Right atrium auricular region (tissue), 2 donors: ENCODE measurements around the gene TM7SF3. TPM values are rescaled to one million over a fixed set of nuclear protein-coding genes. Genes with fewer than 3 reads are reported as not detected.

Source experiments
- DNase-seq: peaks from one replicate; pipeline ENCODE4 v3.0.0-alpha.2; 2019; ENCODE audit warnings: low spot score
- H3K27ac ChIP-seq, 2 donors: fragments of 200-600 bp; sonication (generic); 1 replicate in 1 of 2; 2 replicates in 1 of 2; pipeline ENCODE4 v1.5.1; 2016 to 2019
- H3K27me3 ChIP-seq, 2 donors: fragments of 200-600 bp; sonication (generic); one replicate each; pipeline versions ENCODE4 v1.5.1 to v1.6.0; 2017 to 2019
- H3K36me3 ChIP-seq: fragments of 200-600 bp; sonication (generic); one replicate; pipeline ENCODE4 v1.5.1; 2016
- H3K4me1 ChIP-seq, 2 donors: fragments of 200-600 bp; sonication (generic); one replicate each; pipeline versions ENCODE4 v1.5.1 to v1.6.0; 2017 to 2019
- H3K4me3 ChIP-seq, 2 donors: fragments of 200-600 bp; sonication (generic); 1 replicate in 1 of 2; 2 replicates in 1 of 2; pipeline ENCODE4 v1.5.1; 2017 to 2019; ENCODE audit warnings: mild to moderate bottlenecking in 1 of 2, moderate library complexity in 1 of 2
- H3K9me3 ChIP-seq, 2 donors: fragments of 200-600 bp; sonication (generic); one replicate each; pipeline ENCODE4 v1.5.1; 2019
- total RNA-seq, 2 donors: library from RNA; depleted of rRNA; stranded (reverse); fragments of >200 nt; gene quantifications; one replicate each; pipeline ENCODE4 v1.1.0, GENCODE V29; 2016
- TF ChIP-seq, protein P1 (sequence below), 2 donors: fragments of 200-600 bp; sonication (generic); IDR thresholded peaks; one replicate each; pipeline ENCODE4 v1.5.1; 2019; ENCODE audit warnings: antibody characterized with exemption in 2 of 2

TM7SF3 gene
- total RNA-seq, 2 donors from 2014 or later = 23.0 to 34.6 TPM

DNA sequence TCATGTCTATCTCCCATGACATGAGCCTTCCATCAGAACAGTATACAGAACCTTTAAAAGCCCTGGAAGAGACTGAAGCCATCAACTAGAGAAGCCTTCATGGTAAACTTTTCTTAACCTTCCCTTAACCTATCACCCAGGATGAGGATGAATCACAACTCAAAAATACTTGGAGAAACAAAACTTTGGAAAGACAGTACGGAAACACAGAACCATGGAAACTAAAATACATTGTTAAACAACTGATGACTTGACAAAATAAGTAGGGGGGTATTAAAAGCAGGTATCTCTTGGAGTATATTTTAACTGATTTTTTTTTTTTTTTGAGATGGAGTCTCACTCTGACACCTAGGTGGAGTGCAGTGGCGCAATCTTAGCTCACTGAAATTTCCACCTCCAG, 8.7 kb downstream of the TM7SF3 start:
- Histone ChIP-seq H3K4me3 (no peak overlapping the region), H3K4me1 (no peaks in the 10 kb centered on the region), H3K27ac (no peak overlapping the region), H3K36me3 (no peaks in the 10 kb centered on the region), H3K27me3 (no peaks in the 10 kb centered on the region), H3K9me3 (no peaks in the 10 kb centered on the region)
- no peak for DNase-seq
- TF ChIP-seq, protein P1, sequence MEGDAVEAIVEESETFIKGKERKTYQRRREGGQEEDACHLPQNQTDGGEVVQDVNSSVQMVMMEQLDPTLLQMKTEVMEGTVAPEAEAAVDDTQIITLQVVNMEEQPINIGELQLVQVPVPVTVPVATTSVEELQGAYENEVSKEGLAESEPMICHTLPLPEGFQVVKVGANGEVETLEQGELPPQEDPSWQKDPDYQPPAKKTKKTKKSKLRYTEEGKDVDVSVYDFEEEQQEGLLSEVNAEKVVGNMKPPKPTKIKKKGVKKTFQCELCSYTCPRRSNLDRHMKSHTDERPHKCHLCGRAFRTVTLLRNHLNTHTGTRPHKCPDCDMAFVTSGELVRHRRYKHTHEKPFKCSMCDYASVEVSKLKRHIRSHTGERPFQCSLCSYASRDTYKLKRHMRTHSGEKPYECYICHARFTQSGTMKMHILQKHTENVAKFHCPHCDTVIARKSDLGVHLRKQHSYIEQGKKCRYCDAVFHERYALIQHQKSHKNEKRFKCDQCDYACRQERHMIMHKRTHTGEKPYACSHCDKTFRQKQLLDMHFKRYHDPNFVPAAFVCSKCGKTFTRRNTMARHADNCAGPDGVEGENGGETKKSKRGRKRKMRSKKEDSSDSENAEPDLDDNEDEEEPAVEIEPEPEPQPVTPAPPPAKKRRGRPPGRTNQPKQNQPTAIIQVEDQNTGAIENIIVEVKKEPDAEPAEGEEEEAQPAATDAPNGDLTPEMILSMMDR (IDR thresholded peaks at IDR 0.05) = no peak

DNA sequence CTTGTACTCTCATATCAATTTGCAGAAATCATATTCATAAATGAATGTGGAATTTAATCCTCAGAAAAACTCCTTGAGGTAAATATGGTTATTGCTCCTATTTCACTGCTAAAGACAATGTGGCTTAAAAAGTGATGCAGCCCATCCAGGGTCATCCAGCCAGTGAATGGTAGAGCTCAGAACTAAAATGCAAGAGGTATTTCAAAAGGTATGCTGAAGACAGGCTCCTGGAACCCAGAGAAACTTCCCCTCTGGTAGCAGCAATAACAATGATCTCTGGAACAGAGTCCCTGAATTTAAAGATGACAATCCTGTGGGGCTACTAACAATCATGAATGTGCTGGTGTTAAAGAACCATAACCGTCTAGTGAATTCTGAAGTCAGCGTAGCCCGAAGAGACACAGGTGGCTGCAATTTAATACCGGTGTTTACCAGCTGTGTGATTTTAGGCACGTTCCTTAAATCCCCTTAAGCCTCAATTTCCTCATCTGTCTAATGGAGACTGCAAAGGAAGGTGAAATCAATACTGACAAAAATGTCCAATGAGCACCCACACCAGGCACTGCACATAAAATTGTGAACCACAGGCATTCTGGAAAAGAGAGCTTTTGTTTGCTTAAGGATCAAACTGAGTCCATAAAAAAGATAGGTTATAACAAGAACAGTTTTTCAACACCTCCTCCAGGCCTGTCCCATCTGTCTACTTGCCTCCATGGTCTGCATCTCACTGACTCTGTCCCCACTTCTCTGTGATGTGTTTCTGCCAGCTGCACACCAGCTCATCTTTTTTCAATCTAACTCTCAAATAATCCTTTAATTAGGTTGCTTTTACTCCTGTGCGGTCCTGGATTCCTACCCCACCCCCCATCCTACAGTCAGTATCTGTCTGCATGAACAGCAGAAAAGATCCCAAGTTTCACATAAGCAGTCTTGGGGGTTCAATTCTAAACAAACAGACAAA, 10.5 kb downstream of the TM7SF3 start:
- Histone ChIP-seq H3K27ac (no peak overlapping the region), H3K36me3 (no peaks in the 10 kb centered on the region), H3K4me3 (no peak overlapping the region), H3K9me3 (no peaks in the 10 kb centered on the region), H3K27me3 (no peaks in the 10 kb centered on the region), H3K4me1 (no peaks in the 10 kb centered on the region)
- DNase-seq = no peak
- TF ChIP-seq, protein P1 (IDR thresholded peaks at IDR 0.05) = no peak

DNA sequence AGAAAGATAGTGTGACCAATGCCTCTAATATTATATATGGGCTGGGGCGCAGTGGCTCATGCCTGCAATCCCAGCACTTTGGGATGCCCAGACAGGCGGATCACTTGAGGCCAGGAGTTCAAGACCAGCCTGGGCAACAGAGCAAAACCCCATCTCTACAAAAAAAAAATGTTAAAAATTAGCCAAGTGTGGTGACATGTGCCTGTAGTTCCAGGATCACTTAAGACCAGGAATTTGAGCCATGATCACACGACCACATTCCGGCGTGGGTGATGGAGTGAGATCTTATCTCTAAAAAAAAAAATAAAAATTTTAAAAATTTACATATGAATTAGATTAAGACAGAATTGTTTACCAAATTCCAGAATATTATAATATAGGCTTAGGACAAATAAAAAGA, 12.0 kb downstream of the TM7SF3 start:
- no peaks in the 10 kb centered on the region for H3K36me3 ChIP-seq
- no peaks in the 10 kb centered on the region for H3K27me3 ChIP-seq
- TF ChIP-seq, protein P1 (IDR thresholded peaks at IDR 0.05) = no peak
- no peak for DNase-seq
- H3K4me1 ChIP-seq = no peaks in the 10 kb centered on the region
- H3K9me3 ChIP-seq = no peaks in the 10 kb centered on the region
- no peak overlapping the region for H3K4me3 ChIP-seq
- H3K27ac ChIP-seq = no peak overlapping the region

DNA sequence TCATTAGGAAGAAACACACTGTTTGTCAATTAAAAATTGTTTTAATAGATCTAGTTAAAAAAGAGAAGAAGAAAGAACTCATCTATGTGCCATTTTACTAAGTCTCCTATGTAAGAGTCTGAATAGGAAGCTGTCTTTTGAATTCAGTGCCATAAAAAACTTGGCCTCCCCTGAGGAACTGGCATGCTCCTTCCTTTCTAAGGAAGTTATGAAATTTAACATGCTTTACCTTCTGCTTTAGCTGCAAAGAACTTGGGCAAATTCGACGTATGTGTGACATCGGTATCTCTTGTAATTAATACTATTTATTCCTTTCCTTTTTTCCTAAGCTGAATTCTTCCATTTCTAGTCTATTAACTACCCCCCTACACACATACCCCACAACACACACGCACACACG, 12.5 kb downstream of the TM7SF3 start:
- no peak overlapping the region for H3K4me3 ChIP-seq
- no peaks in the 10 kb centered on the region for H3K4me1 ChIP-seq
- H3K27me3 ChIP-seq = no peaks in the 10 kb centered on the region
- TF ChIP-seq, protein P1 (IDR thresholded peaks at IDR 0.05) = no peak
- H3K27ac ChIP-seq = no peak overlapping the region
- DNase-seq = no peak
- H3K36me3 ChIP-seq = no peaks in the 10 kb centered on the region
- no peaks in the 10 kb centered on the region for H3K9me3 ChIP-seq

DNA sequence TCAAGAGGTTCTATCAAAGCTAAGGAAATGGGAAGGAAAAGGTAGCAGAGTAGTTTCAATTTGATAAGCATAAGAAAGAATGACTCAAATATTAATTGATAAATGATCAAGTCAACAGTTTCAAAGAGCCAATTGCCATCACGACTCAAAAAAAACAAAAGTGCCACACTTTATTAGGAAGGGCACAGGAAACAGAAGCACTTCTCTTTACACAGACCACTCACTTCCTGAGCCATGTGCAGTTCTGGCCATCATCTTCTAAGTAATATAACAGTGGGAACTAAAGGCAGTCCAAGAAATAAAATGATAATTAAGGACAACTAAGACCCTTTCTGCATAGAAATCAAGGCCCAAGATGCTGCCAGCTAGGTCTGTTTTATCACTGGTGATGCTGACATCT, 13.2 kb downstream of the TM7SF3 start:
- Histone ChIP-seq H3K27ac (no peak overlapping the region), H3K4me1 (no peaks in the 10 kb centered on the region), H3K9me3 (no peaks in the 10 kb centered on the region), H3K36me3 (peaks cover 2% of the 10 kb centered on the region), H3K27me3 (no peaks in the 10 kb centered on the region), H3K4me3 (no peak overlapping the region)
- no peak for DNase-seq
- TF ChIP-seq, protein P1 (IDR thresholded peaks at IDR 0.05) = no peak
